Renal cortex interstitium (tissue), 11 donors: ENCODE measurements around the gene PTMS. TPM values are rescaled to one million over a fixed set of nuclear protein-coding genes. Genes with fewer than 3 reads are reported as not detected.

ENCODE experiments used
- DNase-seq, 11 donors: peaks; one replicate each; pipeline ENCODE4 v3.0.0-alpha.2; 2013; ENCODE audit warnings: low read depth in 9 of 11, low spot score in 4 of 11; ENCODE audit errors: extremely low read depth in 1 of 11
- polyA plus RNA-seq, 3 donors: library from polyadenylated mRNA; unstranded; fragments of 120-200 nt; gene quantifications; one replicate each; pipeline ENCODE4 v1.2.1, GENCODE V29; 2013; ENCODE audit not compliant: insufficient read length in 3 of 3

Gene PTMS
- polyA plus RNA-seq, 3 donors = 513 to 676 (median 531) TPM

GRCh38 chr12:6767353-6768319 is 1.5 kb downstream of the PTMS start:
- no peak for DNase-seq

- DNase-seq = no peak
Measured at GRCh38 chr12:6768437-6768914, 2.3 kb downstream of the PTMS start.

- no peak for DNase-seq
Measured at GRCh38 chr12:6768990-6769389, 2.8 kb downstream of the PTMS start.

GRCh38 chr12:6769666-6770065 is 3.5 kb downstream of the PTMS start:
- DNase-seq = no peak

- DNase-seq = no peak
Measured at GRCh38 chr12:6770094-6770493, 3.9 kb downstream of the PTMS start.

GRCh38 chr12:6770600-6770999 is 4.4 kb downstream of the PTMS start:
- DNase-seq = no peak

- DNase-seq = no peak
Measured at GRCh38 chr12:6771091-6771495, 4.9 kb downstream of the PTMS start.

GRCh38 chr12:6771509-6772330 is 5.6 kb downstream of the PTMS start:
- DNase-seq = no peak

GRCh38 chr12:6772331-6772695 is 6.2 kb downstream of the PTMS start, which contains the start of gene LAG3:
Gene LAG3, plus strand, starts transcription at chr12:6772520. Its CDS starts 333 bp downstream, at chr12:6772853.
- no peak for DNase-seq

- no peak for DNase-seq
Measured at GRCh38 chr12:6772726-6773589, 6.8 kb downstream of the PTMS start.

GRCh38 chr12:6773590-6774351 is 7.6 kb downstream of the PTMS start:
- no peak for DNase-seq

GRCh38 chr12:6774499-6775062 is 8.4 kb downstream of the PTMS start:
- no peak for DNase-seq

- DNase-seq = no peak
Measured at GRCh38 chr12:6775185-6776174, 9.3 kb downstream of the PTMS start.

GRCh38 chr12:6777386-6777785 is 11.2 kb downstream of the PTMS start:
- DNase-seq = no peak

- no peak for DNase-seq
Measured at GRCh38 chr12:6778217-6778573, 12.0 kb downstream of the PTMS start.

- peak; percentile 85 to 96 (median 92) for DNase-seq
Measured at GRCh38 chr12:6778574-6779550, 12.7 kb downstream of the PTMS start.
